Liver (tissue), 9 donors: ENCODE results near the gene EIF3L. TPM values are rescaled to one million over a fixed set of nuclear protein-coding genes. Genes with fewer than 3 reads are reported as not detected.

Experiments used
- DNase-seq: peaks from one replicate; pipeline ENCODE4 v3.0.0-alpha.2; 2017; ENCODE audit warnings: low spot score
- H3K27ac ChIP-seq, 2 donors: one replicate each; pipeline ENCODE4 v1.7.0; 2013; ENCODE audit warnings: inconsistent platforms in 2 of 2, low read length in 2 of 2, control low read depth in 1 of 2, low read depth in 1 of 2, mild to moderate bottlenecking in 1 of 2
- H3K27me3 ChIP-seq, 4 donors: one replicate each; pipeline versions ENCODE4 v1.6.1 to v1.7.0; 2013; ENCODE audit warnings: low read length in 3 of 4, inconsistent platforms in 1 of 4, mild to moderate bottlenecking in 1 of 4, moderate library complexity in 1 of 4; ENCODE audit not compliant: control insufficient read depth in 4 of 4, insufficient read depth in 4 of 4
- H3K36me3 ChIP-seq, 4 donors: one replicate each; pipeline versions ENCODE4 v1.6.1 to v1.7.0; 2013; ENCODE audit warnings: low read length in 3 of 4, mild to moderate bottlenecking in 3 of 4, low read depth in 1 of 4, moderate library complexity in 1 of 4; ENCODE audit not compliant: control insufficient read depth in 4 of 4, insufficient read depth in 3 of 4
- H3K4me1 ChIP-seq, 4 donors: one replicate each; pipeline versions ENCODE4 v1.6.1 to v1.7.0; 2013; ENCODE audit warnings: low read length in 3 of 4, mild to moderate bottlenecking in 3 of 4, moderate library complexity in 1 of 4; ENCODE audit not compliant: control insufficient read depth in 4 of 4, insufficient read depth in 4 of 4
- H3K4me3 ChIP-seq, 3 donors: one replicate each; pipeline versions ENCODE4 v1.6.1 to v1.7.0; 2013; ENCODE audit warnings: low read length in 3 of 3, control low read depth in 1 of 3, low read depth in 1 of 3, mild to moderate bottlenecking in 1 of 3
- H3K9ac ChIP-seq, 2 donors: one replicate each; pipeline ENCODE4 v1.7.0; 2013; ENCODE audit warnings: low read length in 2 of 2, mild to moderate bottlenecking in 2 of 2, moderate library complexity in 2 of 2, control low read depth in 1 of 2, low read depth in 1 of 2
- H3K9me3 ChIP-seq, 4 donors: one replicate each; pipeline versions ENCODE4 v1.6.1 to v1.7.0; 2013; ENCODE audit warnings: low read length in 3 of 4; ENCODE audit not compliant: control insufficient read depth in 4 of 4
- CTCF ChIP-seq: fragments of 150-350 bp; IDR thresholded peaks from 2 replicates; pipeline ENCODE4 v1.5.1; 2017; ENCODE audit warnings: improper control_type of control experiment, low read depth, low read length; ENCODE audit not compliant: missing input control
- EGR1 ChIP-seq, 2 donors: IDR thresholded peaks; 2 replicates each; pipeline ENCODE4 v1.6.1; 2016 to 2018; ENCODE audit warnings: antibody characterized with exemption in 2 of 2, low read depth in 2 of 2
- FOXA1 ChIP-seq: IDR thresholded peaks from 2 replicates; pipeline ENCODE4 v1.6.1; 2016; ENCODE audit warnings: antibody characterized with exemption
- GABPA ChIP-seq, 2 donors: IDR thresholded peaks in 1 of 2; conservative IDR thresholded peaks in 1 of 2; 2 replicates each; pipeline ENCODE4 v1.6.1; 2016; ENCODE audit warnings: antibody characterized with exemption in 2 of 2, mild to moderate bottlenecking in 1 of 2, moderate library complexity in 1 of 2
- HNF4A ChIP-seq, 2 donors: conservative IDR thresholded peaks; 2 replicates each; pipeline ENCODE4 v1.6.1; 2016; ENCODE audit warnings: antibody characterized with exemption in 2 of 2, mild to moderate bottlenecking in 2 of 2
- JUND ChIP-seq, 2 donors: IDR thresholded peaks; 2 replicates each; pipeline ENCODE4 v1.6.1; 2016; ENCODE audit warnings: antibody characterized with exemption in 2 of 2
- MAX ChIP-seq: IDR thresholded peaks from 2 replicates; pipeline ENCODE4 v1.6.1; 2016; ENCODE audit warnings: antibody characterized with exemption
- NR2F2 ChIP-seq: IDR thresholded peaks from 2 replicates; pipeline ENCODE4 v1.6.1; 2016; ENCODE audit warnings: antibody characterized with exemption
- RAD21 ChIP-seq, 2 donors: IDR thresholded peaks; 2 replicates each; pipeline ENCODE4 v1.6.1; 2016; ENCODE audit warnings: antibody characterized with exemption in 2 of 2, mild to moderate bottlenecking in 2 of 2
- SP1 ChIP-seq: IDR thresholded peaks from 2 replicates; pipeline ENCODE4 v1.6.1; 2018; ENCODE audit warnings: antibody characterized with exemption, mild to moderate bottlenecking
- TAF1 ChIP-seq: conservative IDR thresholded peaks from 2 replicates; pipeline ENCODE4 v1.6.1; 2016; ENCODE audit warnings: antibody characterized with exemption, mild to moderate bottlenecking
- YY1 ChIP-seq: IDR thresholded peaks from 2 replicates; pipeline ENCODE4 v1.6.1; 2016; ENCODE audit warnings: antibody characterized with exemption, mild to moderate bottlenecking
- ZBTB33 ChIP-seq: IDR thresholded peaks from 2 replicates; pipeline ENCODE4 v1.6.1; 2016; ENCODE audit warnings: antibody characterized with exemption
- WGBS: extraction: QIAGEN DNeasy Blood & Tissue Kit; methylation state at CpG from one replicate; pipeline ENCODE4 v1.1.7; 2013; 5-methylcytosine and 5-hydroxymethylcytosine counted together
- polyA plus RNA-seq, 2 donors: library from polyadenylated mRNA; stranded (reverse) in 1 of 2; unstranded in 1 of 2; fragments of 200-250 nt in 1 of 2; fragments of >200 nt in 1 of 2; fragmentation: Nextera tagmentation in 1 of 2; extraction: Ambion mirVana in 1 of 2; gene quantifications; one replicate each; pipeline versions ENCODE4 v1.2.1 to v1.2.3, GENCODE V29; 2013 to 2015
- total RNA-seq, 2 donors: library from RNA; depleted of rRNA; stranded (reverse); fragments of >200 nt; gene quantifications; one replicate each; pipeline ENCODE4 v1.2.3, GENCODE V29; 2014
- TF ChIP-seq, protein P1 (sequence below): IDR thresholded peaks from 2 replicates; pipeline ENCODE4 v1.6.1; 2016; ENCODE audit warnings: antibody characterized with exemption
- TF ChIP-seq, protein P2 (sequence below): IDR thresholded peaks from 2 replicates; pipeline ENCODE4 v1.6.1; 2016; ENCODE audit warnings: antibody characterized with exemption, mild to moderate bottlenecking
- donor health status: healthy.
- donor health status: healthy.
- donor health status: healthy.
- donor health status: healthy.
- donor health status: healthy.

EIF3L gene
- total and polyA plus RNA-seq, 4 donors = 103 to 217 (median 111) TPM

GRCh38 chr22:37893583-37893983, 44.4 kb downstream of the EIF3L start (continued):
- TF ChIP-seq ZBTB33 = no peak
- no peak for TF ChIP-seq SP1
- TF ChIP-seq, protein P1, sequence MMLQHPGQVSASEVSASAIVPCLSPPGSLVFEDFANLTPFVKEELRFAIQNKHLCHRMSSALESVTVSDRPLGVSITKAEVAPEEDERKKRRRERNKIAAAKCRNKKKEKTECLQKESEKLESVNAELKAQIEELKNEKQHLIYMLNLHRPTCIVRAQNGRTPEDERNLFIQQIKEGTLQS = no peak

- Histone ChIP-seq H3K4me1 (peaks cover 2 to 17% (median 10%) of the 10 kb centered on the region in 4 donors), H3K27me3 (no peaks in the 10 kb centered on the region), H3K4me3 (no peak overlapping the region), H3K27ac (no peak overlapping the region), H3K36me3 (peaks cover 0 to 4% (median 1%) of the 10 kb centered on the region in 4 donors), H3K9ac (no peak overlapping the region), H3K9me3 (no peaks in the 10 kb centered on the region)
- TF ChIP-seq CTCF = no peak
- no peak for TF ChIP-seq NR2F2
- TF ChIP-seq RAD21 (IDR thresholded peaks at IDR 0.05) = no peak
- TF ChIP-seq FOXA1 = no peak
- TF ChIP-seq EGR1 (IDR thresholded peaks at IDR 0.05; ENCODE audit: low read depth in 2 of 2) = no peak
- no peak for TF ChIP-seq YY1
- no peak for TF ChIP-seq JUND (IDR thresholded peaks at IDR 0.05)
- no peak for TF ChIP-seq TAF1
- no peak for TF ChIP-seq HNF4A (conservative IDR thresholded peaks at IDR 0.05)
- TF ChIP-seq SP1 = no peak
- no peak for TF ChIP-seq GABPA (IDR thresholded peaks at IDR 0.05 in 1 of 2, conservative IDR thresholded peaks at IDR 0.05 in 1 of 2)
- no peak for TF ChIP-seq MAX
- no peak for TF ChIP-seq ZBTB33
- TF ChIP-seq, protein P2, sequence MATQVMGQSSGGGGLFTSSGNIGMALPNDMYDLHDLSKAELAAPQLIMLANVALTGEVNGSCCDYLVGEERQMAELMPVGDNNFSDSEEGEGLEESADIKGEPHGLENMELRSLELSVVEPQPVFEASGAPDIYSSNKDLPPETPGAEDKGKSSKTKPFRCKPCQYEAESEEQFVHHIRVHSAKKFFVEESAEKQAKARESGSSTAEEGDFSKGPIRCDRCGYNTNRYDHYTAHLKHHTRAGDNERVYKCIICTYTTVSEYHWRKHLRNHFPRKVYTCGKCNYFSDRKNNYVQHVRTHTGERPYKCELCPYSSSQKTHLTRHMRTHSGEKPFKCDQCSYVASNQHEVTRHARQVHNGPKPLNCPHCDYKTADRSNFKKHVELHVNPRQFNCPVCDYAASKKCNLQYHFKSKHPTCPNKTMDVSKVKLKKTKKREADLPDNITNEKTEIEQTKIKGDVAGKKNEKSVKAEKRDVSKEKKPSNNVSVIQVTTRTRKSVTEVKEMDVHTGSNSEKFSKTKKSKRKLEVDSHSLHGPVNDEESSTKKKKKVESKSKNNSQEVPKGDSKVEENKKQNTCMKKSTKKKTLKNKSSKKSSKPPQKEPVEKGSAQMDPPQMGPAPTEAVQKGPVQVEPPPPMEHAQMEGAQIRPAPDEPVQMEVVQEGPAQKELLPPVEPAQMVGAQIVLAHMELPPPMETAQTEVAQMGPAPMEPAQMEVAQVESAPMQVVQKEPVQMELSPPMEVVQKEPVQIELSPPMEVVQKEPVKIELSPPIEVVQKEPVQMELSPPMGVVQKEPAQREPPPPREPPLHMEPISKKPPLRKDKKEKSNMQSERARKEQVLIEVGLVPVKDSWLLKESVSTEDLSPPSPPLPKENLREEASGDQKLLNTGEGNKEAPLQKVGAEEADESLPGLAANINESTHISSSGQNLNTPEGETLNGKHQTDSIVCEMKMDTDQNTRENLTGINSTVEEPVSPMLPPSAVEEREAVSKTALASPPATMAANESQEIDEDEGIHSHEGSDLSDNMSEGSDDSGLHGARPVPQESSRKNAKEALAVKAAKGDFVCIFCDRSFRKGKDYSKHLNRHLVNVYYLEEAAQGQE = no peak
- 71% methylated on average over 8 of the region's 8 CpGs for WGBS
- DNase-seq = no peak
Measured at GRCh38 chr22:37894939-37895670, 45.9 kb downstream of the EIF3L start.
